Activated CD4-positive, alpha-beta memory T cell treated with anti-CD3 and anti-CD28 coated beads for 36 hours (primary cell): ENCODE results near the gene UBE2G1. TPM values are rescaled to one million over a fixed set of nuclear protein-coding genes. Genes with fewer than 3 reads are reported as not detected.

ENCODE experiments used
- CTCF ChIA-PET: fragments of 350-600 bp; sonication (Branson Sonifier 250); formaldehyde crosslinking; loops from one replicate; lab custom pipeline; 2021; ENCODE audit warnings: antibody characterized with exemption, inconsistent platforms; lab: Charles Lee
- POLR2A ChIA-PET: fragments of 350-600 bp; sonication (Branson Sonifier 250); formaldehyde crosslinking; loops from one replicate; lab custom pipeline; 2021; ENCODE audit warnings: antibody characterized with exemption; lab: Charles Lee
- DNase-seq: peaks from one replicate; pipeline ENCODE4 v3.0.0-alpha.2; 2020
- H3K27ac Mint-ChIP-seq: one replicate; pipeline ENCODE4 v1.8.0; 2021; ENCODE audit warnings: mixed read lengths
- H3K27me3 Mint-ChIP-seq: one replicate; pipeline ENCODE4 v1.8.0; 2021; ENCODE audit warnings: mixed read lengths
- H3K36me3 Mint-ChIP-seq: one replicate; pipeline ENCODE4 v1.8.0; 2021; ENCODE audit warnings: mixed read lengths
- H3K4me1 Mint-ChIP-seq: one replicate; pipeline ENCODE4 v1.8.0; 2021; ENCODE audit warnings: low read depth, mixed read lengths
- H3K4me3 Mint-ChIP-seq: one replicate; pipeline ENCODE4 v1.8.0; 2021; ENCODE audit warnings: mild to moderate bottlenecking, mixed read lengths
- H3K9me3 Mint-ChIP-seq: one replicate; pipeline ENCODE4 v1.8.0; 2021; ENCODE audit warnings: mixed read lengths
- intact Hi-C: fragments of 100-400 bp; cut with micrococcal nuclease; formaldehyde crosslinking; loops from one replicate; pipeline ENCODE4 v1.15.1; 2023
- total RNA-seq, 2 experiments: library from RNA; stranded (reverse); gene quantifications; one replicate each; pipeline ENCODE4 v1.2.3, GENCODE V29; 2021

UBE2G1 gene
- total RNA-seq, 2 experiments from 2014 or later, result 54.4 to 57.6 TPM

GRCh38 chr17:4331614-4332013, 34.9 kb downstream of the UBE2G1 start:
- DNase-seq, result no peak
- CTCF ChIA-PET, result no interaction called here

GRCh38 chr17:4329838-4330237, 36.6 kb downstream of the UBE2G1 start:
- peaks cover 13% of the 10 kb centered on the region for H3K9me3 Mint-ChIP-seq
- H3K4me3 Mint-ChIP-seq, result no peak overlapping the region
- intact Hi-C loops, result no loop called here
- POLR2A ChIA-PET, result no interaction called here
- H3K4me1 Mint-ChIP-seq, result peaks cover 60% of the 10 kb centered on the region
- CTCF ChIA-PET, result interaction anchor here (0.7 to 1.0 kb wide), 2 partner anchors 7 to 130 kb away, joined by 3 read pairs; no protein-coding TSS in a partner anchor
- no peak for DNase-seq
- H3K27me3 Mint-ChIP-seq, result no peaks in the 10 kb centered on the region
- H3K36me3 Mint-ChIP-seq, result peaks cover 23% of the 10 kb centered on the region
- no peak overlapping the region for H3K27ac Mint-ChIP-seq

More at GRCh38 chr17:4331614-4332013, 34.9 kb downstream of the UBE2G1 start:
- intact Hi-C loops, result no loop called here
- POLR2A ChIA-PET, result no interaction called here
- H3K4me3 Mint-ChIP-seq, result no peak overlapping the region
- peaks cover under 1% of the 10 kb centered on the region for H3K9me3 Mint-ChIP-seq
- no peak overlapping the region for H3K27ac Mint-ChIP-seq
- H3K27me3 Mint-ChIP-seq, result no peaks in the 10 kb centered on the region
- H3K36me3 Mint-ChIP-seq, result peaks cover 11% of the 10 kb centered on the region
- peaks cover 57% of the 10 kb centered on the region for H3K4me1 Mint-ChIP-seq

GRCh38 chr17:4327606-4328005, 38.9 kb downstream of the UBE2G1 start:
- Mint-ChIP-seq H3K9me3 (peaks cover 13% of the 10 kb centered on the region), H3K36me3 (peaks cover 23% of the 10 kb centered on the region), H3K4me1 (peaks cover 54% of the 10 kb centered on the region), H3K27ac (no peak overlapping the region), H3K4me3 (no peak overlapping the region), H3K27me3 (no peaks in the 10 kb centered on the region)
- intact Hi-C loops, result no loop called here
- CTCF ChIA-PET, result no interaction called here
- DNase-seq, result no peak
- POLR2A ChIA-PET, result no interaction called here

- intact Hi-C loops, result no loop called here
- Mint-ChIP-seq H3K9me3 (peaks cover 13% of the 10 kb centered on the region), H3K4me1 (peaks cover 50% of the 10 kb centered on the region), H3K4me3 (no peak overlapping the region), H3K27me3 (no peaks in the 10 kb centered on the region), H3K36me3 (peaks cover 23% of the 10 kb centered on the region), H3K27ac (no peak overlapping the region)
- DNase-seq, result no peak
- ChIA-PET POLR2A (no interaction called here), CTCF (no interaction called here)
These were observed 39.9 kb downstream of the UBE2G1 start for GRCh38 chr17:4326608-4327007.

GRCh38 chr17:4326112-4326511, 40.4 kb downstream of the UBE2G1 start:
- Mint-ChIP-seq H3K36me3 (peaks cover 23% of the 10 kb centered on the region), H3K9me3 (peaks cover 13% of the 10 kb centered on the region), H3K4me1 (peaks cover 49% of the 10 kb centered on the region), H3K27ac (no peak overlapping the region), H3K27me3 (no peaks in the 10 kb centered on the region), H3K4me3 (no peak overlapping the region)
- intact Hi-C loops, result no loop called here
- ChIA-PET POLR2A (no interaction called here), CTCF (interaction anchor here (0.7 kb wide), 1 partner anchor 88 kb away, joined by 3 read pairs; no protein-coding TSS in a partner anchor)
- DNase-seq, result no peak

GRCh38 chr17:4324463-4324862, 42.0 kb downstream of the UBE2G1 start:
- intact Hi-C loops, result no loop called here
- CTCF ChIA-PET, result no interaction called here
- Mint-ChIP-seq H3K4me1 (peaks cover 44% of the 10 kb centered on the region), H3K36me3 (peaks cover 23% of the 10 kb centered on the region), H3K27me3 (no peaks in the 10 kb centered on the region), H3K9me3 (peaks cover 13% of the 10 kb centered on the region), H3K4me3 (no peak overlapping the region), H3K27ac (no peak overlapping the region)
- POLR2A ChIA-PET, result no interaction called here
- no peak for DNase-seq

- H3K4me3 Mint-ChIP-seq, result no peak overlapping the region
- H3K9me3 Mint-ChIP-seq, result no peaks in the 10 kb centered on the region
- intact Hi-C loops, result no loop called here
- no peaks in the 10 kb centered on the region for H3K27me3 Mint-ChIP-seq
- ChIA-PET CTCF (no interaction called here), POLR2A (interaction anchor here (0.6 kb wide), 1 partner anchor 107 kb away, joined by 3 read pairs; no protein-coding TSS in a partner anchor)
- H3K4me1 Mint-ChIP-seq, result peaks cover 47% of the 10 kb centered on the region
- DNase-seq, result no peak
- peaks cover 1% of the 10 kb centered on the region for H3K36me3 Mint-ChIP-seq
- no peak overlapping the region for H3K27ac Mint-ChIP-seq
These were observed 47.3 kb downstream of the UBE2G1 start for GRCh38 chr17:4319221-4319620.

GRCh38 chr17:4318596-4318995, 47.9 kb downstream of the UBE2G1 start:
- intact Hi-C loops, result no loop called here
- Mint-ChIP-seq H3K27ac (peak overlapping the region; percentile 39), H3K36me3 (peaks cover 1% of the 10 kb centered on the region), H3K9me3 (no peaks in the 10 kb centered on the region), H3K27me3 (no peaks in the 10 kb centered on the region), H3K4me3 (no peak overlapping the region), H3K4me1 (peaks cover 48% of the 10 kb centered on the region)
- ChIA-PET POLR2A (no interaction called here), CTCF (no interaction called here)
- DNase-seq, result no peak

- CTCF ChIA-PET, result no interaction called here
- H3K9me3 Mint-ChIP-seq, result no peaks in the 10 kb centered on the region
These were observed 48.3 kb downstream of the UBE2G1 start for GRCh38 chr17:4318186-4318585.

GRCh38 chr17:4317610-4318009, 48.9 kb downstream of the UBE2G1 start:
- CTCF ChIA-PET, result no interaction called here
- DNase-seq, result no peak
- no peaks in the 10 kb centered on the region for H3K9me3 Mint-ChIP-seq
- intact Hi-C loops, result no loop called here
- peaks cover 1% of the 10 kb centered on the region for H3K36me3 Mint-ChIP-seq
- H3K27me3 Mint-ChIP-seq, result no peaks in the 10 kb centered on the region
- POLR2A ChIA-PET, result no interaction called here
- no peak overlapping the region for H3K27ac Mint-ChIP-seq
- no peak overlapping the region for H3K4me3 Mint-ChIP-seq
- H3K4me1 Mint-ChIP-seq, result peaks cover 48% of the 10 kb centered on the region

More at GRCh38 chr17:4318186-4318585, 48.3 kb downstream of the UBE2G1 start:
- no peak for DNase-seq
- peaks cover 48% of the 10 kb centered on the region for H3K4me1 Mint-ChIP-seq
- no peak overlapping the region for H3K4me3 Mint-ChIP-seq
- POLR2A ChIA-PET, result no interaction called here
- no peaks in the 10 kb centered on the region for H3K27me3 Mint-ChIP-seq
- no peak overlapping the region for H3K27ac Mint-ChIP-seq
- intact Hi-C loops, result no loop called here
- H3K36me3 Mint-ChIP-seq, result peaks cover 1% of the 10 kb centered on the region

GRCh38 chr17:4316648-4317047, 49.8 kb downstream of the UBE2G1 start:
- ChIA-PET POLR2A (no interaction called here), CTCF (no interaction called here)
- Mint-ChIP-seq H3K27ac (peak overlapping the region; percentile 19), H3K4me3 (no peak overlapping the region), H3K9me3 (no peaks in the 10 kb centered on the region), H3K36me3 (peaks cover 3% of the 10 kb centered on the region), H3K27me3 (no peaks in the 10 kb centered on the region), H3K4me1 (peaks cover 50% of the 10 kb centered on the region)
- DNase-seq, result no peak
- intact Hi-C loops, result no loop called here

- H3K4me3 Mint-ChIP-seq, result no peak overlapping the region
- ChIA-PET POLR2A (no interaction called here), CTCF (no interaction called here)
- peaks cover 3% of the 10 kb centered on the region for H3K36me3 Mint-ChIP-seq
- H3K27ac Mint-ChIP-seq, result no peak overlapping the region
- intact Hi-C loops, result no loop called here
- no peaks in the 10 kb centered on the region for H3K27me3 Mint-ChIP-seq
- no peak for DNase-seq
- peaks cover 69% of the 10 kb centered on the region for H3K4me1 Mint-ChIP-seq
- no peaks in the 10 kb centered on the region for H3K9me3 Mint-ChIP-seq
These were observed 51.9 kb downstream of the UBE2G1 start for GRCh38 chr17:4314618-4315017.

GRCh38 chr17:4314179-4314578, 52.3 kb downstream of the UBE2G1 start:
- peaks cover 69% of the 10 kb centered on the region for H3K4me1 Mint-ChIP-seq
- intact Hi-C loops, result no loop called here
- H3K27me3 Mint-ChIP-seq, result no peaks in the 10 kb centered on the region

More at GRCh38 chr17:4314179-4314578, 52.3 kb downstream of the UBE2G1 start:
- ChIA-PET CTCF (no interaction called here), POLR2A (no interaction called here)
- no peak for DNase-seq
- H3K4me3 Mint-ChIP-seq, result peak overlapping the region; percentile 4
- peak overlapping the region; percentile 73 for H3K27ac Mint-ChIP-seq
- H3K9me3 Mint-ChIP-seq, result no peaks in the 10 kb centered on the region
- peaks cover 3% of the 10 kb centered on the region for H3K36me3 Mint-ChIP-seq
